ENCODE measurements around the gene LAGE3.

The LAGE3 gene

DNA sequence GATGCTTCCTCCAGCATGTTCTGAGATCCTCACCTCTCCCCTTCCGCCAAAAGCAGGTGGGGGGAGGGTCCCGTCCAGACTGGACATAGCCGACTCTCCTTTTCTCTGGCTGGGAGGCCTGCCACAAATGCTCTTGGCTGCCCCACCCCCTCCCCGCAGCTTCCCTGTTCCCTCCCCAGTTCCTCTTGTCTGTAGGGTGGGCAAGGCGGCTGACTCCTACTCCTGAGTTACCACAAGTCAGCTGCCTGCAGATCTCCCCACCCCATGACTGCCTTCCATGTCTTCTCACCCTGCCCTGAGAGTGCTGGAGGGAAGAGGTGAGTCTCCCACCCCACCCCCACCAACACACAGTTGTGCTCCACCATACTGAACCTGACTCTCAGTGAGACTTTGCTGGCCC lies 47.7 kb downstream of the LAGE3 start:
- DNase-seq: no peak

DNA sequence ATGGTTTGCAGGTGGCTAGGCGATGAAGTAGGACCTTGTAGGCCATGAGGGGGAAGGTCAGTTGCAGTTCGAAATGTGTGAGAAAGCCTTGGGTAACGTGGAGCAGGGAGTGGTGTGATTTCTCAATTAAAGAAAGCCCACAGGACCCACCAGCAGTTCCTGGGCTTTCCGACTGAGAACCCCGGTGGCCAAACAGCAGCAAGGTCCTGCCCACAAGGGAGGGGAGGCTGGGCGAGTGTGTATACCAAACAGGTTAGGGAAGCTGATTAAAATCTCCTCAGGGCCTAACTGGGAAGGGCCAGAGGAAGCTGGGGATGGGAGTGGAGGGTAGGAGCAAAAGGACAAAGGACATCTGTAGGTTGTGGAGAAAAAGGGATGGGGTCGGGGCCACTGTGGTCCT lies 48.2 kb downstream of the LAGE3 start:
- no peak for DNase-seq

DNA sequence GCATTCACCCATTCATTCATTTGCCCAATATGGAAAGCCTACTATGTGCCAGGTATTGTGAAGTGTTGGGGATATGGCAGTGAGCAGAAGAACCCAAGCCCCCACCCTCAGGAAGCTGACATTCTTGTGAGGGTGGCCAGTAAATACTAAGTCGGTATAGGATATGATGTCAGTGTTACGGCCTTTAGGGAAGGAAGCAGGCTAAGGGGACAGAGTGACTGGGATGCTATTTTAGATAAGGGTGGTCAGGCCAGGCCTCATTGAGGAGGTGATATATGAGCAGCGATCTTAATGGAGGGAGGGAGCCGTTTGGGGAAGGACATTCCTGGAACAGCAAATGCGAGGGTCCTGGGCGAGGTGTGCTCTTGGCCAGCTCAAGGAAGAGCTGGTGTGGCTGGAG lies 48.6 kb downstream of the LAGE3 start:
- no peak for DNase-seq

DNA sequence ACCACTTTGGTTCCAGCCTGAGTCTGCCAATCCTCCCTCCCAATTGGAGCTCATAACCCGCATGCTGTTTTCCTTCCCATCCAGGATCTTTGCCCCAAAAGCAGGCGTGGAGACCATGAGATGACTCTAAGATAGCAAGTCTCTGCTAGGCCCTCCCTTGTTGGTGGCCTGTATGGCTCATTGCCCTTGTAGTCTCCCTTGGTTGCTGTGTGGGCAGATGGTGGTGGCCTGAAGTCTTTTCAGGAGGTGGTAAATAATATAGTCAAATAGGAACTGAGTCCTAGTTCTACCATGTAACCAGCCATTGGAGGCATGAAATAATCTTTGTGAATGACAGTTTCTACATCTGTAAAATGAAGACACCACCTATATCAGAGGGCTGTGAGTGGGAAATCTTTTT lies 49.4 kb downstream of the LAGE3 start:
- DNase-seq: no peak

DNA sequence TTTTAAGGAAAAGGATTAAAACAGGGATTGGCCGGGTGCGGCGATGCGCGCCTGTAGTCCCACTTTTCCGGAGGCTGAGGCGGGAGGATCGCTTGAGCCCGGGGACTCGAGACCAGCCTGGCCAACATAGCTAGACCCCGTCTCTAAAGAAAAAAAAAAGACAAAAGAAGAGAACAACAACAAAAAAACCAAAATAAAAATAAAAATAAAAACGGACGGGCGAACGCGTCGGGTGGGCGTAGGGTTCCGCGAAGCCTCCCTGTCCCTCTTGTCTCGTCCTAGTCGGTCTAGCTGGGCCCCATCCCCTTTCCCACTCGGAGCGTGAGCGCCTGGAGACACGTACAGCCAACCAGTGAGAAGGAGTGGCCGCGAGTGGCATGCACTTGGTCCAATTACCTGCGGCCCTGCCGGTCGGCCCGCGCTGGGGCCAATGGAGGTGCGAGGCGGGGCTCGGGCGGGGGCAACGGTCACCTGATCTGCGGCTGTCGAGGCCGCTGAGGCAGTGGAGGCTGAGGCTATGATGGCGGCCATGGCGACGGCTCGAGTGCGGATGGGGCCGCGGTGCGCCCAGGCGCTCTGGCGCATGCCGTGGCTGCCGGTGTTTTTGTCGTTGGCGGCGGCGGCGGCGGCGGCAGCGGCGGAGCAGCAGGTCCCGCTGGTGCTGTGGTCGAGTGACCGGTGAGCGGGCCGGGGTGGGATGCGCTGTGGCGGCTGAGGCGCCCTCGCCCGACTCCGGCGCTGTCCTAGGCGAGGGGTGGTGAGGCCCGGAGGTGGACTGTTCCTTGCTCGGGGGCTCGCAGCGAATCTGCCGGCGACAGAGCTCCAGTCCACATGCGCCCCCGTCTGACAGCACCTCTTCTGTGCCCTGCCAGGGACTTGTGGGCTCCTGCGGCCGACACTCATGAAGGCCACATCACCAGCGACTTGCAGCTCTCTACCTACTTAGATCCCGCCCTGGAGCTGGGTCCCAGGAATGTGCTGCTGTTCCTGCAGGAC lies 50.6 kb downstream of the LAGE3 start, which contains the start of gene ATP6AP1:
Gene ATP6AP1 (plus strand): TSS at position 502 of the 996 bp plus-strand sequence. CDS start 16 bp downstream, at position 518.
- DNase-seq: peak; percentile 84
